Suprapubic skin (tissue), 4 donors: ENCODE measurements around the gene GPN3. TPM values are rescaled to one million over a fixed set of nuclear protein-coding genes. Genes with fewer than 3 reads are reported as not detected.
"Not testable (repeated sequence)": the region's sequence is repeated elsewhere in the genome, so short reads cannot be mapped to it uniquely, and the experiment has no call there.

ENCODE experiments used
- DNase-seq, 2 donors: peaks; one replicate each; pipeline ENCODE4 v3.0.0-alpha.2; 2019; ENCODE audit warnings: low spot score in 2 of 2
- H3K27ac ChIP-seq: fragments of 200-600 bp; sonication (generic); one replicate; pipeline ENCODE4 v1.5.1; 2019
- H3K27me3 ChIP-seq: fragments of 200-600 bp; sonication (generic); one replicate; pipeline ENCODE4 v1.5.1; 2019
- H3K36me3 ChIP-seq: fragments of 200-600 bp; sonication (generic); one replicate; pipeline ENCODE4 v1.5.1; 2019
- H3K4me1 ChIP-seq: fragments of 200-600 bp; sonication (generic); one replicate; pipeline ENCODE4 v1.5.1; 2019
- H3K4me3 ChIP-seq: fragments of 200-600 bp; sonication (generic); one replicate; pipeline ENCODE4 v1.5.1; 2019; ENCODE audit warnings: mild to moderate bottlenecking
- H3K9me3 ChIP-seq: fragments of 200-600 bp; sonication (generic); one replicate; pipeline ENCODE4 v1.5.1; 2019
- CTCF ChIP-seq, 2 donors: fragments of 200-600 bp in 1 of 2; fragments of 450-650 bp in 1 of 2; sonication (generic) in 1 of 2; IDR thresholded peaks; one replicate each; pipeline ENCODE4 v1.5.1; 2016 to 2019; ENCODE audit warnings: antibody characterized with exemption in 2 of 2, mild to moderate bottlenecking in 1 of 2, moderate library complexity in 1 of 2
- EP300 ChIP-seq: sonication (generic); formaldehyde crosslinking; IDR thresholded peaks from one replicate; pipeline ENCODE4 v1.6.1; 2017; ENCODE audit warnings: antibody characterized with exemption
- POLR2A ChIP-seq, 2 donors: fragments of 450-650 bp; IDR thresholded peaks; one replicate each; pipeline ENCODE4 v1.6.1; 2017; ENCODE audit warnings: antibody characterized with exemption in 2 of 2, mild to moderate bottlenecking in 2 of 2, moderate library complexity in 2 of 2
- POLR2AphosphoS5 ChIP-seq, 3 donors: sonication (generic); formaldehyde crosslinking; IDR thresholded peaks; one replicate each; pipeline ENCODE4 v1.6.1; 2017; ENCODE audit warnings: antibody characterized with exemption in 3 of 3
- WGBS: methylation state at CpG from one replicate; pipeline ENCODE4 v1.1.5; 2018; 5-methylcytosine and 5-hydroxymethylcytosine counted together
- total RNA-seq, 4 donors: library from RNA; depleted of rRNA; stranded (reverse); fragments of >200 nt; gene quantifications; one replicate each; pipeline ENCODE4 v1.1.0, GENCODE V29; 2016

GPN3 gene
- total RNA-seq, 4 donors from 2014 or later: 9.6 to 17.1 (median 13.3) TPM

GRCh38 chr12:110421159-110421661 is 46.8 kb downstream of the GPN3 start:
- DNase-seq: peak in 1 of 2 donors; percentile 4
- Histone ChIP-seq H3K9me3 (no peaks in the 10 kb centered on the region), H3K27me3 (no peaks in the 10 kb centered on the region), H3K27ac (no peak overlapping the region), H3K36me3 (no peaks in the 10 kb centered on the region), H3K4me1 (no peaks in the 10 kb centered on the region), H3K4me3 (no peak overlapping the region)
- TF ChIP-seq CTCF (IDR thresholded peaks at IDR 0.05) (no peak), EP300 (no peak), POLR2A (IDR thresholded peaks at IDR 0.05) (no peak), POLR2AphosphoS5 (IDR thresholded peaks at IDR 0.05) (no peak)
- WGBS: 92% methylated on average over 3 of the region's 3 CpGs

- not testable (repeated sequence) for H3K4me3 ChIP-seq, H3K36me3 ChIP-seq, H3K27ac ChIP-seq, H3K4me1 ChIP-seq, H3K27me3 ChIP-seq, H3K9me3 ChIP-seq
- WGBS: 82% methylated on average over 1 of the region's 1 CpG
- peak in 1 of 2 donors; percentile 3 for DNase-seq
Observed at GRCh38 chr12:110420644-110421043, 47.4 kb downstream of the GPN3 start.

- H3K27me3 ChIP-seq, H3K4me3 ChIP-seq, H3K9me3 ChIP-seq, H3K4me1 ChIP-seq, H3K27ac ChIP-seq, DNase-seq, H3K36me3 ChIP-seq: not testable (repeated sequence)
- WGBS: 87% methylated on average over 3 of the region's 3 CpGs
Observed at GRCh38 chr12:110417113-110417512, 50.9 kb downstream of the GPN3 start.

GRCh38 chr12:110410086-110410485 is 58.0 kb downstream of the GPN3 start:
- H3K4me1 ChIP-seq, H3K4me3 ChIP-seq, H3K27ac ChIP-seq, DNase-seq, H3K9me3 ChIP-seq, H3K27me3 ChIP-seq, H3K36me3 ChIP-seq: not testable (repeated sequence)
- 93% methylated on average over 6 of the region's 6 CpGs for WGBS

- H3K9me3 ChIP-seq, H3K4me3 ChIP-seq: not testable (repeated sequence)
- 91% methylated on average over 16 of the region's 16 CpGs for WGBS
Observed at GRCh38 chr12:110405126-110405662, 62.9 kb downstream of the GPN3 start.

GRCh38 chr12:110403976-110404682 is 63.9 kb downstream of the GPN3 start:
- 13% methylated on average over 21 of the region's 21 CpGs for WGBS
- peak overlapping the region; percentile 92 for H3K27ac ChIP-seq
- H3K27me3 ChIP-seq: no peaks in the 10 kb centered on the region
- no peaks in the 10 kb centered on the region for H3K9me3 ChIP-seq
- no peak for TF ChIP-seq POLR2AphosphoS5 (IDR thresholded peaks at IDR 0.05)
- TF ChIP-seq EP300: no peak
- TF ChIP-seq CTCF (IDR thresholded peaks at IDR 0.05): no peak
- no peak for TF ChIP-seq POLR2A (IDR thresholded peaks at IDR 0.05)
- peak in 1 of 2 donors; percentile 75 for DNase-seq
- H3K4me1 ChIP-seq: peaks cover 11% of the 10 kb centered on the region
- peaks cover 8% of the 10 kb centered on the region for H3K36me3 ChIP-seq
- peak overlapping the region; percentile 75 for H3K4me3 ChIP-seq

More at GRCh38 chr12:110405126-110405662, 62.9 kb downstream of the GPN3 start:
- not testable (repeated sequence) for DNase-seq, H3K27me3 ChIP-seq, H3K36me3 ChIP-seq, H3K27ac ChIP-seq
- H3K4me1 ChIP-seq: peaks cover 11% of the 10 kb centered on the region

- H3K4me3 ChIP-seq: peak within 1 kb of the TSS; percentile 75
- TF ChIP-seq CTCF (IDR thresholded peaks at IDR 0.05) (no peak), POLR2AphosphoS5 (IDR thresholded peaks at IDR 0.05) (peak in 1 of 3 donors; percentile 67)
- peaks cover 11% of the 10 kb centered on the region for H3K4me1 ChIP-seq
- 0% methylated on average over 13 of the region's 62 CpGs for WGBS
- H3K27ac ChIP-seq: peak within 1 kb of the TSS; percentile 92
- no peaks in the 10 kb centered on the region for H3K27me3 ChIP-seq
- peak; percentile 95 to 97 for DNase-seq
- H3K9me3 ChIP-seq: no peaks in the 10 kb centered on the region
- H3K36me3 ChIP-seq: peaks cover 8% of the 10 kb centered on the region
Observed at GRCh38 chr12:110403146-110403975, 64.7 kb downstream of the GPN3 start, which contains the start of gene ANAPC7. ANAPC7 (minus strand) TSS chr12:110403708; CDS start chr12:110403627, 81 bp downstream.
